Measurements from ENCODE around the gene TMOD4. TPM values are rescaled to one million over a fixed set of nuclear protein-coding genes. Genes with fewer than 3 reads are reported as not detected.
"Not testable (repeated sequence)": the region's sequence is repeated elsewhere in the genome, so short reads cannot be mapped to it uniquely, and the experiment has no call there.

The TMOD4 gene
- total RNA-seq, 4 donors from 2014 or later: 10.7 TPM; not detected in 3

DNA sequence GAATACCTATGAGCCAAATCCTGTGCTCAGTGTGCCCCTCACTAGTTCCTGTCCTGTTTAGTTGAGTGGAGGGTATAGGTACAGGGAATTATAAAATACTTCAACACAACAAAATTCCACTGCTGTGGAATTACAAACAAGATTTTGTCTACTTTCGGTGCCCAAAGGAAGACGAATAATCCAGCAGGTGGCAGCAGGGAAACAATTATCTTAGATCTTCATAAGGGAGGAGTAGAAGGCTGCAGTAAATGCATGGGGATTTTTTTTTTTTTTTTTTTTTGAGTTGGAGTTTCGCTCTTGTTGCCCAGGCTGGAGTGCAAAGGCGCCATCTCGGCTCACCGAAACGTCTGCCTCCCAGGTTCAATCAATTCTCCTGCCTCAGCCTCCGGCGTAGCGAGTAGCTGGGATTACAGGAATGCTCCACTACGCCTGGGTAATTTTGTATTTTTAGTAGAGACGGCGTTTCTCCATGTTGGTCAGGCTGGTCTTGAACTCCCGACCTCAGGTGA is 20.6 kb upstream of the TMOD4 start:
- Histone ChIP-seq H3K27ac (peak overlapping the region in 3 of 4 donors; percentile 76 to 94 (median 87)), H3K4me3 (peak overlapping the region in 2 of 4 donors; percentile 29 to 42), H3K9me3 (no peaks in the 10 kb centered on the region), H3K27me3 (no peaks in the 10 kb centered on the region), H3K36me3 (no peaks in the 10 kb centered on the region), H3K4me1 (peaks cover 0 to 31% (median 10%) of the 10 kb centered on the region in 4 donors)
- DNase-seq: peak; percentile 53 to 86 (median 69)
- no peak for TF ChIP-seq POLR2A (IDR thresholded peaks at IDR 0.05)
- TF ChIP-seq, protein P1, sequence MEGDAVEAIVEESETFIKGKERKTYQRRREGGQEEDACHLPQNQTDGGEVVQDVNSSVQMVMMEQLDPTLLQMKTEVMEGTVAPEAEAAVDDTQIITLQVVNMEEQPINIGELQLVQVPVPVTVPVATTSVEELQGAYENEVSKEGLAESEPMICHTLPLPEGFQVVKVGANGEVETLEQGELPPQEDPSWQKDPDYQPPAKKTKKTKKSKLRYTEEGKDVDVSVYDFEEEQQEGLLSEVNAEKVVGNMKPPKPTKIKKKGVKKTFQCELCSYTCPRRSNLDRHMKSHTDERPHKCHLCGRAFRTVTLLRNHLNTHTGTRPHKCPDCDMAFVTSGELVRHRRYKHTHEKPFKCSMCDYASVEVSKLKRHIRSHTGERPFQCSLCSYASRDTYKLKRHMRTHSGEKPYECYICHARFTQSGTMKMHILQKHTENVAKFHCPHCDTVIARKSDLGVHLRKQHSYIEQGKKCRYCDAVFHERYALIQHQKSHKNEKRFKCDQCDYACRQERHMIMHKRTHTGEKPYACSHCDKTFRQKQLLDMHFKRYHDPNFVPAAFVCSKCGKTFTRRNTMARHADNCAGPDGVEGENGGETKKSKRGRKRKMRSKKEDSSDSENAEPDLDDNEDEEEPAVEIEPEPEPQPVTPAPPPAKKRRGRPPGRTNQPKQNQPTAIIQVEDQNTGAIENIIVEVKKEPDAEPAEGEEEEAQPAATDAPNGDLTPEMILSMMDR (IDR thresholded peaks at IDR 0.05): peak in 5 of 6 experiments; percentile 52 to 84 (median 78)

DNA sequence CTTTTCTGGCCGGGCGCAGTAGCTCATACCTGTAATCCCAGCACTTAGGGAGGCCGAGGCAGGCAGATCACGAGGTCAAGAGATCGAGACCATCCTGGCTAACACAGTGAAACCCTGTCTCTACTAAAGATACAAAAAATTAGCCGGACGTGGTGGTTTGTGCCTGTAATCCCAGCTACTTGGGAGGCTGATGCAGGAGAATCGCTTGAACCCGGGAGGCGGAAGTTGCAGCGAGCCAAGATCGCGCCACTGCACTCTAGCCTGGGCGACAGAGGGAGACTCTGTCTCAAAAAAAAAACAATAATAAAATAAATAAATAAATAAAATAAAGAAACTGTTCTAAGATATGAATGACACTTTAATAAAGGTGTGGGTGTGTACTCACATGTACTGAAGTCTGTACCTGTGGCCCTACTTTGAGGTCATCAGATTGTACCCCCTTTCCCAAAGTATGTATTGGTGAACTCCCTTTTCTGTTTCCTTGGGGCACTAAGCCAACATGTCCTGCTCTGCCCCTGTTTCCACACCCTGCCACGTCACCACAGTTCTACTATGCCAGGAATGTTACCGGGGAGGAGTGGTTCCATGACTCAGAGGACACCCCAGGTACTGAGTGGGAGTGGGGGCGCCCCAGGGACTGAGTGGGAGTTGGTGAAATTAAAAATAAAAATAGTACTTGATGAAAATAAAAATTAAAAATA is 19.3 kb upstream of the TMOD4 start:
- not testable (repeated sequence) for H3K36me3 ChIP-seq, H3K9me3 ChIP-seq, H3K27me3 ChIP-seq
- Histone ChIP-seq H3K4me3 (peak overlapping the region in 3 of 4 donors; percentile 24 to 42 (median 36)), H3K27ac (peak overlapping the region in 3 of 4 donors; percentile 76 to 94 (median 87)), H3K4me1 (peaks cover 0 to 18% (median 3%) of the 10 kb centered on the region in 4 donors)
- DNase-seq: peak; percentile 21 to 92 (median 88)
- TF ChIP-seq POLR2A (IDR thresholded peaks at IDR 0.05): peak; percentile 38 to 39

DNA sequence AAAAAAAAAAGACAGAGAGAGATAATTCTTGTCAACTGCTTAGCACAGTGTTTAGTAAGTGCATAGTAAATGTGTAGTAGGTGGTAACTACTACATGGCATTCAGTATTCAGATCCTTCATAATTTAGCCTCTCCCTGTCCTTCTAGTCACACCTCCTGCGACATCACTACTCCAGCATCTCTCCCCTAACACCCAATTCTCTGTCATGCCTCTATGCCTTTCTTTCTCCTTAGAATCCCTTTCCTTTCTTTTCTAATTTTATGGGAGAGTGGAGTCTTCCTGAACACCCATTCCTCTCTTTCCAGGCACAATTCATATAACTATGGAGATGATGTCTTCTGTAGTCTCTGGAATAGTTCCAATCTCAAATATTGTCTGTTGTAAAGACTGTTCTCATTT is 18.1 kb upstream of the TMOD4 start:
- H3K36me3 ChIP-seq: no peaks in the 10 kb centered on the region
- no peaks in the 10 kb centered on the region for H3K9me3 ChIP-seq
- H3K4me3 ChIP-seq: no peak overlapping the region
- no peak overlapping the region for H3K27ac ChIP-seq
- DNase-seq: no peak
- H3K27me3 ChIP-seq: no peaks in the 10 kb centered on the region
- TF ChIP-seq POLR2A (IDR thresholded peaks at IDR 0.05): no peak
- peaks cover 0 to 19% (median 5%) of the 10 kb centered on the region in 4 donors for H3K4me1 ChIP-seq

DNA sequence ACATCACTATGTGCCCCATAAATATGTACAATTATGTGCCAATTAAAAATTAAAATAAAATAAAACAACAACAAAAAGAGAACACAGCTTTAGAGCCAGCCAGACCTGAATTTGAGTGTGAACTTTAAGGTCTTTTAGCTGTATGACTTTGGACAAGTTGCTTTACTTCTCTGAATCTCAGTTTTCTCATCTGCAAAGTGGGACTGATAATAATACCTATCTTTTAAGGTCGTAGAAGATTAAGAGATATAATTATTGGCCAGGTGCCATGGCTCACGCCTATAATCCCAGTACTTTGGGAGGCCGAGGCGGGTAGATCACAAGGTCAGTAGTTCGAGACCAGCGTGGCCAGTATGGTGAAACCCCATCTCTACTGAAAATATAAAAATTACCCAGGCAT is 17.5 kb upstream of the TMOD4 start:
- Histone ChIP-seq H3K9me3 (no peaks in the 10 kb centered on the region), H3K27me3 (no peaks in the 10 kb centered on the region), H3K36me3 (no peaks in the 10 kb centered on the region), H3K4me1 (peaks cover 0 to 25% (median 6%) of the 10 kb centered on the region in 4 donors), H3K4me3 (no peak overlapping the region), H3K27ac (no peak overlapping the region)
- peak in 1 of 3 donors; percentile 17 for DNase-seq
- no peak for TF ChIP-seq POLR2A (IDR thresholded peaks at IDR 0.05)
- TF ChIP-seq, protein P1 (IDR thresholded peaks at IDR 0.05): no peak

DNA sequence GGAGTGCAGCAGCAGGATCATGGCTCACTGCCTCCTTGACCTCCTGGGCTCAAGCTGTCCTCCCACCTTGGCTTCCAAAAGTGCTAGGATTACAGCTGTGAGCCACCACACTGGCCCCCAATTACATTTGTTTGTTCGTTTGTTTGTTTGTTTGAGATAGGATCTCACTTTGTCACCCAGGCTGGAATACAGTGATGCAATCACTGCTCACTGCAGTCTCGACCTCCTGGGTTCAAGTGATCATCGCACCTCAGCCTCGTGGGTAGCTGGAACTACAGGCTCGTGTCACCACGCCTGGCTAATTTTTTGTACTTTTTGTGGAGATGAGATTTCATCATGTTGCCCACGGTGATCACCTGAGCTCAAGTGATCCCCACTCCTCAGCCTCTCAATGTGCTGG is 16.3 kb upstream of the TMOD4 start:
- H3K4me1 ChIP-seq: peaks cover 0 to 21% (median 6%) of the 10 kb centered on the region in 4 donors
- H3K36me3 ChIP-seq: no peaks in the 10 kb centered on the region
- peak in 1 of 3 donors; percentile 18 for DNase-seq
- H3K4me3 ChIP-seq: no peak overlapping the region
- no peak for TF ChIP-seq POLR2A (IDR thresholded peaks at IDR 0.05)
- TF ChIP-seq, protein P1 (IDR thresholded peaks at IDR 0.05): no peak
- H3K27me3 ChIP-seq: no peaks in the 10 kb centered on the region
- no peaks in the 10 kb centered on the region for H3K9me3 ChIP-seq
- no peak overlapping the region for H3K27ac ChIP-seq

DNA sequence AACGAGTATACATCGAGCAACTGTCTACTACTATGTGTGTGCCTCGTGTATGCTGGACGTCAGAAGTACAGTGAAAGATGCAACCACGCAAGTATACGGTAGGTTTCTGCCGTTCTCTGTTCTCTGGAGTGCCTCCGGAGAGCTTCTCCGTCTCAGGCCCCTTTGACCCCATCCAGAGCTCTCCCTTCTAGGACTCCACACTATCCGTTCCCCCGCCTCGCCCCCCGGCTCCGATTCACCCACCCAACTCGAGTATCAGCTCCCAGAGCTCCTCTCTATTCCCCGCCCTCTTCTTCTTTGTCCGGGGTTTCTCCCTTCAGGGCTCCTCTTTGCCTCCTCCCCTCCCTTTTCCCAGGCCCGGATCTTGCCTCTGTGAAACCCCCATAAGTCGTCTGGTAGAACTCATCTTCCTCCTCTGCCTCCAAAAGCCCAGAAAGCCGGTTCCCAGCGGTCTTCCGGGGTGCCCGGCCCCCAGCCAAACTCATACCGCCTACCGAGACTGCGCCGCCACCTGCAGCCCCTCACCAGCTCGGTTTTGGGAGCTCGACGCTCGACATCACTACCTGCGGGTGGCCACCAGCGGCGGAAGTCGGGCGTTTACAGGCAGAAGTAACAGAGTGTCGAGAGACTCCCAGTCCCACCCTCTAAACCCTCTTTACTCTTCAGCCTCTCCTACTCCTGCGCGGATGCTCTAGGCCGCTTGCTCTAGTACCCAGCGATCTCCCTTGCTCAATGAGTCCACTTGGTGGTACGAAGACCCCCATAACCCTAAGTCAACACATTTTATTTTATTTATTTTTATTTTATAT is 14.1 kb upstream of the TMOD4 start, which contains the start of gene VPS72:
Gene VPS72, minus strand, starts transcription at position 561 of the 809 bp plus-strand sequence. Its CDS starts 76 bp downstream, at position 485.
- Histone ChIP-seq H3K27ac (peak within 1 kb of the TSS; percentile 73 to 85 (median 74)), H3K4me1 (peaks cover 0 to 17% (median 6%) of the 10 kb centered on the region in 4 donors), H3K36me3 (peaks cover 0 to 10% (median 0%) of the 10 kb centered on the region in 3 donors), H3K27me3 (no peaks in the 10 kb centered on the region), H3K9me3 (no peaks in the 10 kb centered on the region), H3K4me3 (peak within 1 kb of the TSS; percentile 62 to 84 (median 78))
- TF ChIP-seq, protein P1 (IDR thresholded peaks at IDR 0.05): peak in 4 of 6 experiments; percentile 32 to 52 (median 50)
- peak; percentile 26 to 70 for TF ChIP-seq POLR2A (IDR thresholded peaks at IDR 0.05)
- DNase-seq: peak; percentile 84 to 95 (median 86)

DNA sequence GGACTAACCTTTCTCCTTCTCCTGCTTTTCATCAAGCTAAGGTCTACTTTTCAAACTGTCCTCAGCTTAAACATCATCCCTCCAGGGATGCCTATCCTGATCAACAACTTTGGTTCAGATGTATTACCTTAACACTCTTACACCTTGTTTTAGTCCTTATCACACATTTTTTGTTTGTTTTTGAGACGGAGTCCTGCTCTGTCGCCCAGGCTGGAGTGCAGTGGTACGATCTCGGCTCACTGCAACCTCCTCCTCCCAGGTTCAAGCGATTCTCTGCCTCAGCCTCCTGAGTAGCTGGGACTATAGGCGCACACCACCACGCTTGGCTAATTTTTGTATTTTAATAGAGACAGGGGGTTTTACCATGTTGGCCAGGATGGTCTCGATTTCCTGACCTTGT is 12.9 kb upstream of the TMOD4 start:
- H3K4me3 ChIP-seq: peak overlapping the region in 3 of 4 donors; percentile 62 to 83 (median 74)
- H3K27me3 ChIP-seq, DNase-seq, H3K9me3 ChIP-seq: not testable (repeated sequence)
- H3K4me1 ChIP-seq: peaks cover 0 to 17% (median 6%) of the 10 kb centered on the region in 4 donors
- H3K36me3 ChIP-seq: peaks cover 0 to 21% (median 0%) of the 10 kb centered on the region in 3 donors
- H3K27ac ChIP-seq: peak overlapping the region in 1 of 4 donors; percentile 85
